OCI-LY7 (cell line): ENCODE results near the gene RGPD3.
"Not testable (repeated sequence)": the region's sequence is repeated elsewhere in the genome, so short reads cannot be mapped to it uniquely, and the experiment has no call there.

Experiments
- CTCF ChIP-seq: fragments of 200-600 bp; sonication (generic); conservative IDR thresholded peaks from 2 replicates; pipeline ENCODE4 v1.5.1; 2014; ENCODE audit warnings: mild to moderate bottlenecking, antibody characterized with exemption, low read length, moderate library complexity, mixed read lengths
- EZH2phosphoT487 ChIP-seq: fragments of 200-600 bp; sonication (generic); IDR thresholded peaks from 2 replicates; pipeline ENCODE4 v1.6.1; 2018; ENCODE audit warnings: low read depth, borderline replicate concordance, mild to moderate bottlenecking, mixed run types, antibody characterized with exemption, low read length, moderate library complexity, mixed read lengths

GRCh38 chr2:106487386-106488191 is 19.4 kb upstream of the RGPD3 start:
- not testable (repeated sequence) for TF ChIP-seq CTCF, EZH2phosphoT487
